ENCODE measurements around the gene DHRS3.
A peak's percentile ranks its signal among the peaks of the same experiment; 100 is the strongest.

The DHRS3 gene

GRCh38 chr1:12601700-12602658, 16.0 kb downstream of the DHRS3 start:
- peak overlapping the region; percentile 95 for H3K27ac ChIP-seq (ENCODE audit: low read depth, low read length)
- no peaks in the 10 kb centered on the region for H3K27me3 ChIP-seq (ENCODE audit: control insufficient read depth in 5 of 5, insufficient read depth in 4 of 5, low read length in 5 of 5)
- H3K4me3 ChIP-seq (ENCODE audit: low read depth in 1 of 5, low read length in 5 of 5), result peak overlapping the region in 1 of 5 donors; percentile 9
- H3K4me1 ChIP-seq (ENCODE audit: control insufficient read depth in 5 of 5, insufficient read depth in 5 of 5, low read length in 5 of 5), result peaks cover 41 to 84% (median 82%) of the 10 kb centered on the region in 5 donors
- H3K9me3 ChIP-seq (ENCODE audit: control insufficient read depth in 5 of 5, low read length in 5 of 5), result no peaks in the 10 kb centered on the region
- peaks cover 0 to 31% (median 17%) of the 10 kb centered on the region in 5 donors for H3K36me3 ChIP-seq (ENCODE audit: control insufficient read depth in 5 of 5, insufficient read depth in 5 of 5, low read length in 5 of 5)
- peak overlapping the region in 3 of 5 donors; percentile 20 to 25 (median 21) for H3K9ac ChIP-seq (ENCODE audit: low read length in 5 of 5)

- Histone ChIP-seq H3K27me3 (ENCODE audit: control insufficient read depth in 5 of 5, insufficient read depth in 4 of 5, low read length in 5 of 5) (no peaks in the 10 kb centered on the region), H3K9ac (ENCODE audit: low read length in 5 of 5) (peak overlapping the region in 1 of 5 donors; percentile 25), H3K4me3 (ENCODE audit: low read depth in 1 of 5, low read length in 5 of 5) (peak overlapping the region in 1 of 5 donors; percentile 9), H3K4me1 (ENCODE audit: control insufficient read depth in 5 of 5, insufficient read depth in 5 of 5, low read length in 5 of 5) (peaks cover 43 to 93% (median 91%) of the 10 kb centered on the region in 5 donors), H3K27ac (ENCODE audit: low read depth, low read length) (peak overlapping the region; percentile 95), H3K36me3 (ENCODE audit: control insufficient read depth in 5 of 5, insufficient read depth in 5 of 5, low read length in 5 of 5) (peaks cover 0 to 27% (median 15%) of the 10 kb centered on the region in 5 donors), H3K9me3 (ENCODE audit: control insufficient read depth in 5 of 5, low read length in 5 of 5) (no peaks in the 10 kb centered on the region)
These were observed 17.0 kb downstream of the DHRS3 start for GRCh38 chr1:12600880-12601633.

- H3K4me3 ChIP-seq (ENCODE audit: low read depth in 1 of 5, low read length in 5 of 5), result peak overlapping the region in 2 of 5 donors; percentile 6 to 36
- peaks cover 43 to 98% (median 98%) of the 10 kb centered on the region in 5 donors for H3K4me1 ChIP-seq (ENCODE audit: control insufficient read depth in 5 of 5, insufficient read depth in 5 of 5, low read length in 5 of 5)
- H3K36me3 ChIP-seq (ENCODE audit: control insufficient read depth in 5 of 5, insufficient read depth in 5 of 5, low read length in 5 of 5), result peaks cover 0 to 27% (median 14%) of the 10 kb centered on the region in 5 donors
- H3K27me3 ChIP-seq (ENCODE audit: control insufficient read depth in 5 of 5, insufficient read depth in 4 of 5, low read length in 5 of 5), result no peaks in the 10 kb centered on the region
- no peaks in the 10 kb centered on the region for H3K9me3 ChIP-seq (ENCODE audit: control insufficient read depth in 5 of 5, low read length in 5 of 5)
- peak overlapping the region in 1 of 5 donors; percentile 48 for H3K9ac ChIP-seq (ENCODE audit: low read length in 5 of 5)
- peak overlapping the region; percentile 95 for H3K27ac ChIP-seq (ENCODE audit: low read depth, low read length)
These were observed 17.7 kb downstream of the DHRS3 start for GRCh38 chr1:12600335-12600734.

- Histone ChIP-seq H3K27ac (ENCODE audit: low read depth, low read length) (peak overlapping the region; percentile 95), H3K4me1 (ENCODE audit: control insufficient read depth in 5 of 5, insufficient read depth in 5 of 5, low read length in 5 of 5) (peaks cover 45 to 98% (median 97%) of the 10 kb centered on the region in 5 donors), H3K9me3 (ENCODE audit: control insufficient read depth in 5 of 5, low read length in 5 of 5) (no peaks in the 10 kb centered on the region), H3K9ac (ENCODE audit: low read length in 5 of 5) (peak overlapping the region in 2 of 5 donors; percentile 0 to 17), H3K27me3 (ENCODE audit: control insufficient read depth in 5 of 5, insufficient read depth in 4 of 5, low read length in 5 of 5) (no peaks in the 10 kb centered on the region), H3K36me3 (ENCODE audit: control insufficient read depth in 5 of 5, insufficient read depth in 5 of 5, low read length in 5 of 5) (peaks cover 0 to 21% (median 12%) of the 10 kb centered on the region in 5 donors), H3K4me3 (ENCODE audit: low read depth in 1 of 5, low read length in 5 of 5) (no peak overlapping the region)
These were observed 18.4 kb downstream of the DHRS3 start for GRCh38 chr1:12599657-12600056.

GRCh38 chr1:12598974-12599373, 19.0 kb downstream of the DHRS3 start:
- Histone ChIP-seq H3K27ac (ENCODE audit: low read depth, low read length) (peak overlapping the region; percentile 95), H3K36me3 (ENCODE audit: control insufficient read depth in 5 of 5, insufficient read depth in 5 of 5, low read length in 5 of 5) (peaks cover 0 to 16% (median 11%) of the 10 kb centered on the region in 5 donors), H3K4me3 (ENCODE audit: low read depth in 1 of 5, low read length in 5 of 5) (no peak overlapping the region), H3K27me3 (ENCODE audit: control insufficient read depth in 5 of 5, insufficient read depth in 4 of 5, low read length in 5 of 5) (no peaks in the 10 kb centered on the region), H3K4me1 (ENCODE audit: control insufficient read depth in 5 of 5, insufficient read depth in 5 of 5, low read length in 5 of 5) (peaks cover 42 to 98% (median 97%) of the 10 kb centered on the region in 5 donors), H3K9ac (ENCODE audit: low read length in 5 of 5) (peak overlapping the region in 3 of 5 donors; percentile 0 to 22 (median 17)), H3K9me3 (ENCODE audit: control insufficient read depth in 5 of 5, low read length in 5 of 5) (no peaks in the 10 kb centered on the region)

GRCh38 chr1:12597792-12598191, 20.2 kb downstream of the DHRS3 start:
- peaks cover 41 to 98% (median 97%) of the 10 kb centered on the region in 5 donors for H3K4me1 ChIP-seq (ENCODE audit: control insufficient read depth in 5 of 5, insufficient read depth in 5 of 5, low read length in 5 of 5)
- peak overlapping the region in 1 of 5 donors; percentile 35 for H3K4me3 ChIP-seq (ENCODE audit: low read depth in 1 of 5, low read length in 5 of 5)
- H3K9ac ChIP-seq (ENCODE audit: low read length in 5 of 5), result peak overlapping the region in 2 of 5 donors; percentile 22 to 33
- peak overlapping the region; percentile 95 for H3K27ac ChIP-seq (ENCODE audit: low read depth, low read length)
- H3K27me3 ChIP-seq (ENCODE audit: control insufficient read depth in 5 of 5, insufficient read depth in 4 of 5, low read length in 5 of 5), result no peaks in the 10 kb centered on the region
- peaks cover 0 to 6% (median 2%) of the 10 kb centered on the region in 5 donors for H3K36me3 ChIP-seq (ENCODE audit: control insufficient read depth in 5 of 5, insufficient read depth in 5 of 5, low read length in 5 of 5)
- no peaks in the 10 kb centered on the region for H3K9me3 ChIP-seq (ENCODE audit: control insufficient read depth in 5 of 5, low read length in 5 of 5)

- Histone ChIP-seq H3K4me1 (ENCODE audit: control insufficient read depth in 5 of 5, insufficient read depth in 5 of 5, low read length in 5 of 5) (peaks cover 43 to 98% (median 97%) of the 10 kb centered on the region in 5 donors), H3K9me3 (ENCODE audit: control insufficient read depth in 5 of 5, low read length in 5 of 5) (no peaks in the 10 kb centered on the region), H3K4me3 (ENCODE audit: low read depth in 1 of 5, low read length in 5 of 5) (peak overlapping the region in 4 of 5 donors; percentile 32 to 57 (median 44)), H3K27ac (ENCODE audit: low read depth, low read length) (peak overlapping the region; percentile 95), H3K9ac (ENCODE audit: low read length in 5 of 5) (peak overlapping the region; percentile 26 to 60 (median 43)), H3K27me3 (ENCODE audit: control insufficient read depth in 5 of 5, insufficient read depth in 4 of 5, low read length in 5 of 5) (no peaks in the 10 kb centered on the region), H3K36me3 (ENCODE audit: control insufficient read depth in 5 of 5, insufficient read depth in 5 of 5, low read length in 5 of 5) (peaks cover 0 to 19% (median 10%) of the 10 kb centered on the region in 5 donors)
These were observed 21.8 kb downstream of the DHRS3 start for GRCh38 chr1:12596007-12596821.

GRCh38 chr1:12595757-12596006, 22.3 kb downstream of the DHRS3 start:
- H3K9me3 ChIP-seq (ENCODE audit: control insufficient read depth in 5 of 5, low read length in 5 of 5), result no peaks in the 10 kb centered on the region
- peaks cover 45 to 98% (median 97%) of the 10 kb centered on the region in 5 donors for H3K4me1 ChIP-seq (ENCODE audit: control insufficient read depth in 5 of 5, insufficient read depth in 5 of 5, low read length in 5 of 5)
- peaks cover 0 to 22% (median 10%) of the 10 kb centered on the region in 5 donors for H3K36me3 ChIP-seq (ENCODE audit: control insufficient read depth in 5 of 5, insufficient read depth in 5 of 5, low read length in 5 of 5)
- H3K27me3 ChIP-seq (ENCODE audit: control insufficient read depth in 5 of 5, insufficient read depth in 4 of 5, low read length in 5 of 5), result no peaks in the 10 kb centered on the region
- H3K9ac ChIP-seq (ENCODE audit: low read length in 5 of 5), result no peak overlapping the region
- H3K4me3 ChIP-seq (ENCODE audit: low read depth in 1 of 5, low read length in 5 of 5), result peak overlapping the region in 4 of 5 donors; percentile 26 to 57 (median 42)
- peak overlapping the region; percentile 95 for H3K27ac ChIP-seq (ENCODE audit: low read depth, low read length)

Measured in subcutaneous abdominal adipose tissue (tissue), 5 donors.